BLaER1 treated with 17β-estradiol and CSF1 and Interleukin-3, amounts not matched to agents 10 nM and 100 nM (cell line): ENCODE measurements around the gene FHIT.

Experiments used
- H3K27ac ChIP-seq, 11 experiments: shearing (Covaris generic); formaldehyde crosslinking; 2 replicates each; pipeline ENCODE4 v1.8.1; 2022
- H3K27me3 ChIP-seq, 11 experiments: shearing (Covaris generic); formaldehyde crosslinking; 2 replicates each; pipeline ENCODE4 v1.8.1; 2022
- H3K36me3 ChIP-seq, 11 experiments: shearing (Covaris generic); formaldehyde crosslinking; 2 replicates each; pipeline ENCODE4 v1.8.1; 2022
- H3K4me1 ChIP-seq, 10 experiments: shearing (Covaris generic); formaldehyde crosslinking; 2 replicates each; pipeline ENCODE4 v1.8.1; 2022
- H3K4me2 ChIP-seq, 11 experiments: shearing (Covaris generic); formaldehyde crosslinking; 2 replicates each; pipeline ENCODE4 v1.8.1; 2022
- H3K4me3 ChIP-seq, 10 experiments: shearing (Covaris generic); formaldehyde crosslinking; 2 replicates each; pipeline ENCODE4 v1.8.1; 2022
- H3K9ac ChIP-seq, 11 experiments: shearing (Covaris generic); formaldehyde crosslinking; 2 replicates each; pipeline ENCODE4 v1.8.1; 2022
- H3K9me3 ChIP-seq, 11 experiments: shearing (Covaris generic); formaldehyde crosslinking; replicated peaks in 1 of 11; 2 replicates each; pipeline ENCODE4 v1.8.1; 2022
- H4K20me1 ChIP-seq, 11 experiments: shearing (Covaris generic); formaldehyde crosslinking; 2 replicates each; pipeline ENCODE4 v1.8.1; 2022
- Cebpa-rat ChIP-seq, 11 experiments: shearing (Covaris generic); IDR thresholded peaks; 2 replicates each; pipeline ENCODE4 v1.8.1; 2022

FHIT gene

DNA sequence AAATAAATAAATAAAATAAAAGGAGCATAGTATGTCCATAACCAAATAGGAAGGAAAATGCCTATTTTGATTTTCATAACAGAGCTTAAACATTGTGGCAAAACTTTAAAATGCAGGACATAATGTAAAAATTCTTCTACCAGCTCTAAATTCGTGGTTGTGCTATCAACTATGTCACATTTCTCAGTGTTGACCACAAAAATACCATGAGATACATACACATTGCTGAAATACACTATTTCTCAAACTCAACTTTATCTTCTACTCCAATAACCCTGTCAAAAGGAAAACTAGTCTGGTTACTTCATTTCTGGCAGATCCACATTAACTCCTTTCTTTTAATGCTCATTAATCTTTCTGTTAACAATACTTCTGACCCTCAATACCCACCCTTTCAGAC is 523.2 kb downstream of the FHIT start:
- no peak overlapping the region for H3K4me3 ChIP-seq
- no peak overlapping the region for H3K27ac ChIP-seq
- H3K9ac ChIP-seq: no peak overlapping the region
- no peaks in the 10 kb centered on the region for H3K36me3 ChIP-seq
- H4K20me1 ChIP-seq: no peaks in the 10 kb centered on the region
- no peaks in the 10 kb centered on the region for H3K4me1 ChIP-seq
- no peak for TF ChIP-seq Cebpa-rat (IDR thresholded peaks at IDR 0.05)
- H3K4me2 ChIP-seq: no peak overlapping the region
- no peaks in the 10 kb centered on the region for H3K27me3 ChIP-seq
- peaks cover 0 to 14% (median 0%) of the 10 kb centered on the region in 11 experiments; a peak in 2 of 22 replicates for H3K9me3 ChIP-seq

DNA sequence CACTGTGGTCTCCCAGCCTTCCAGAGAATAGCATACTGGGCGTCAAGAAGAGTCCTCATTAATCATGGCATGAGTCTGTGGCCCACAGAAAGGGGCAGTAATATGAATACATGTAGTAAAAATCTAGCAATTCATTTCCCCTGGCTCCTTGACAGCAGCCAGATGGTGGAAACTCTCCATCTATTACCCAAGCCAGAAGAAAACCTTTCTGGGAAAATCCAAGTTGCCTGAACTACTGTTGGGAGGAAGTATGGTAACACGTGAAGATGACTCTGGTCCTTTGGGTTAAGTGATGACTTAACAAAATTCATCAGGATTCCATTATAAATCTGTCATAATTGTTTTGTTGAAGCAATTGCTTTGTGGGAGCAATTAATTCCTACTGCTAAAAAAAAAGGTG is 530.5 kb downstream of the FHIT start:
- H3K4me1 ChIP-seq: peaks cover 0 to 10% (median 4%) of the 10 kb centered on the region in 10 experiments; a peak in 4 of 20 replicates
- H3K27me3 ChIP-seq: no peaks in the 10 kb centered on the region
- no peak overlapping the region for H3K9ac ChIP-seq
- no peak for TF ChIP-seq Cebpa-rat (IDR thresholded peaks at IDR 0.05)
- H3K36me3 ChIP-seq: no peaks in the 10 kb centered on the region
- H3K27ac ChIP-seq: no peak overlapping the region
- no peaks in the 10 kb centered on the region for H4K20me1 ChIP-seq
- no peaks in the 10 kb centered on the region for H3K9me3 ChIP-seq
- no peak overlapping the region for H3K4me2 ChIP-seq
- no peak overlapping the region for H3K4me3 ChIP-seq

DNA sequence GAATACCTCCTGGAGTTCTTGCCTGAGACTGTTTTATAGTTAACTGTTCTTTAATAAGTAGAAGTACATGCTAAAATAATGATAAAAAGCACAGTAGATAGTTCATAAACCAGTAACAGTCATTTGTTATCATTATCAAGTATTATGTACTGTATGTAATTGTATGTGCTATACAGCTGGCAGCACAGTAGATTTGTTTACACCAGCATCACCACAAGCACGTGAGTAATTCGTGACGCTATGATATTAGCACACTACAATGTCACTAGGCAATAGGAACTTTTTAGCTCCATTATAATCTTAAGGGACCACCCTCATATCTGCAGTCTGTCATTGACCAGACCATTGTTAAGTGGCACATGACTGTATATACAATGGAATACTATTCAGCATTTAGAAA is 534.7 kb downstream of the FHIT start:
- TF ChIP-seq Cebpa-rat (IDR thresholded peaks at IDR 0.05): no peak
- H3K36me3 ChIP-seq: no peaks in the 10 kb centered on the region
- no peak overlapping the region for H3K9ac ChIP-seq
- no peaks in the 10 kb centered on the region for H4K20me1 ChIP-seq
- H3K4me1 ChIP-seq: peaks cover 0 to 3% (median 0%) of the 10 kb centered on the region in 10 experiments; a peak in 3 of 20 replicates
- H3K4me3 ChIP-seq: no peak overlapping the region
- no peak overlapping the region for H3K27ac ChIP-seq
- no peak overlapping the region for H3K4me2 ChIP-seq
- H3K9me3 ChIP-seq: peaks cover 0 to 3% (median 0%) of the 10 kb centered on the region in 11 experiments; a peak in 1 of 22 replicates
- no peaks in the 10 kb centered on the region for H3K27me3 ChIP-seq

DNA sequence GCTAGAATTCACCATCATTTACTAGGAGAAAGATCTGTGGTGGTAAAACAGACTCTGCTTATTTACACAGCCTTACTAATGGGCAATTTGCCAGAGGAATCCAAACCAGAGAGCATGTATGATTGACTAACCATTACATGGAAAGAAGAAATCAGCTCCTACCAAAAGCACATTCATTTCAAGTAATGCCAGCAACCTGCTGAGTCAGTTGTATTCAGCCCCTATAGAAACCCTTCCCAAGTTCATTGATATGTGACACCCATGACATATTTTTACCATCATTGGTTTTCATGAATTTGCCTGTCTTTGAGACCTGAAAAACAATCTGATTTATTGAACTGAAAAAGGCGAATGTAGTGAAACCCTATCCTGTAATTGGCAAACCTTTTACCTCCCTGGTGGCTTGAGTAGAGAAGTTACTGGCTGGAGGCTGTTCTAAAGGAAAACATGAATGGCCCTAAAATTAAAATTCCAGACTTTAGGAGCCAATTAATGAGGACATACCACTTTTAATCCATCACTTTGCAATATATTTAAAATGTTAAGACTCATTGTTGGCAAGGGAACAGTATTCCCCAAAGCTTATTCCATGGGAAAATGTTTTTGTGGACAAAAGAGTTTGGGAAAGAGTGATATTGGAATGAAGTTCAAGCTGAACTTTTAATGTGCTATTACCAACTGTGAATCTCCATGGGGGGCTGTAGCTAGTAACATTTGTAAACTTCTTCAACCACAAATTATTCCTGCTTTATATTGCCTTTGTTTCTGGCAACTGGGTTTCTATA is 542.9 kb downstream of the FHIT start:
- H3K27me3 ChIP-seq: no peaks in the 10 kb centered on the region
- no peak overlapping the region for H3K4me2 ChIP-seq
- H4K20me1 ChIP-seq: no peaks in the 10 kb centered on the region
- no peak for TF ChIP-seq Cebpa-rat (IDR thresholded peaks at IDR 0.05)
- no peak overlapping the region for H3K27ac ChIP-seq
- H3K36me3 ChIP-seq: no peaks in the 10 kb centered on the region
- H3K9ac ChIP-seq: no peak overlapping the region
- peaks cover 0 to 8% (median 0%) of the 10 kb centered on the region in 11 experiments; a peak in 5 of 22 replicates for H3K9me3 ChIP-seq
- no peaks in the 10 kb centered on the region for H3K4me1 ChIP-seq
- H3K4me3 ChIP-seq: no peak overlapping the region

DNA sequence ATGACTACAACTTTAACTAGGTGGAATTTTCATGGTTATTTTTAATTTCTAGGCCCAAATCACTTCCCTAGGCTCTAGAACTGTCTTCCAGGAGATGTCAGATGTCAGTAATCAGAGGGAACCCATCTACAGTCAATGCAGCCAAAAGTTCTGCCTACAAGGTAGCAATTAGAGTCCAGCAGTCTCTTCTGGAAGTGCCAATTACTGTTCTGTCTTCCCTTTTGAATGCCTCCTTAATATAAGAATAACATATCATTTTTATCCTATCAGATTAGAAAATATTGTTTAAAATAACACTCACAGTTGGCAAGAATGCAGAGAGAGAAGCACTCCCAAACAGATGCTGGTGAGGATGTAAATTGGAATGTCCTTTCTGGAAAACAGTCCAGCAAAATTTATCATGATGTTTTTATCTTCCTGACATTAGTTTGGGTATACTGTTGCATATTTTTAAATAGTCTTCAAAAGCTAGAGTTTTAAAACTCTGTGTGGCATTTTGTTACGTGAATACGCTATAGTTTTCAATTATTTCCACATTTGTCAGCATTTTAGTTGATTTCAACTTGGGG is 543.7 kb downstream of the FHIT start:
- TF ChIP-seq Cebpa-rat (IDR thresholded peaks at IDR 0.05): no peak
- H3K4me3 ChIP-seq: no peak overlapping the region
- no peaks in the 10 kb centered on the region for H3K36me3 ChIP-seq
- no peak overlapping the region for H3K4me2 ChIP-seq
- no peaks in the 10 kb centered on the region for H3K27me3 ChIP-seq
- H4K20me1 ChIP-seq: no peaks in the 10 kb centered on the region
- H3K9ac ChIP-seq: no peak overlapping the region
- H3K9me3 ChIP-seq: peaks cover 0 to 8% (median 0%) of the 10 kb centered on the region in 11 experiments; a peak in 5 of 22 replicates
- H3K27ac ChIP-seq: no peak overlapping the region
- no peaks in the 10 kb centered on the region for H3K4me1 ChIP-seq

DNA sequence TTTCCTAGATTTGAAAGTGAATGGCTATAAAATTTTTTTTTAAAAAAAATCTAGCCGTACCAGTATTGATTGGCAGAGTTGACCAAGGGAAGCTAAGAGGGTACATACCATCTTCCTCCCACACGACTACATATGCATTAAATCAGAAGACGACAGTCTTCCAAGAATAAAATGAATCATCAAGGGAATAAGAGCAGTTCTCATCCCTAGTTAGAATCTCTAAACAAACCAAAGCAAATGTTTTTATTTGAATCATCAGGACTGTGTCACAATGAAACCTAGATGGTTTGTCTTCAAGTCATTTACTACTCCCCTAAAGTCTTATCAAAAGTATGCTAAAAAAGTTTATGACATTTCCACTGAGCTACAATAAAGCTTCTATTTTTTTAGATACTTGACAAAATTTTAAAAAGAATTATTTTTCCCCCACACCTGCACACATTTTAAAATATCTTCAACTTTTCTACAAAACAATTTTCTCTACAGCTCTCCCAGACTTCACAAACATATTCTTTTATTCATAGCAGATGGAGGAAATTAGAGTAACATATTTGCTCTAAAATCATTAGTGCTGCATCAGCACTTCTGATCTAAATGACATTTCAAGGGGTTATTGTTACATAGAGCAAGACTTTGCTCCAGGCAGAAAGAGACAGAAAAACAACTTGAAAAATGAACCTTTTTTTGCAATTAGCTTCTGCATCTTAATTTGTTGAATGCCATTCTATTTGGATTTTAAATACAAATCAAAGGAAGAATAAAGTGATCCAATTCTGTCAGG is 547.1 kb downstream of the FHIT start:
- H3K36me3 ChIP-seq: no peaks in the 10 kb centered on the region
- H3K27me3 ChIP-seq: no peaks in the 10 kb centered on the region
- no peaks in the 10 kb centered on the region for H3K9me3 ChIP-seq
- H3K27ac ChIP-seq: no peak overlapping the region
- H3K4me2 ChIP-seq: no peak overlapping the region
- H3K4me1 ChIP-seq: no peaks in the 10 kb centered on the region
- no peak overlapping the region for H3K4me3 ChIP-seq
- no peaks in the 10 kb centered on the region for H4K20me1 ChIP-seq
- no peak overlapping the region for H3K9ac ChIP-seq
- TF ChIP-seq Cebpa-rat (IDR thresholded peaks at IDR 0.05): no peak

DNA sequence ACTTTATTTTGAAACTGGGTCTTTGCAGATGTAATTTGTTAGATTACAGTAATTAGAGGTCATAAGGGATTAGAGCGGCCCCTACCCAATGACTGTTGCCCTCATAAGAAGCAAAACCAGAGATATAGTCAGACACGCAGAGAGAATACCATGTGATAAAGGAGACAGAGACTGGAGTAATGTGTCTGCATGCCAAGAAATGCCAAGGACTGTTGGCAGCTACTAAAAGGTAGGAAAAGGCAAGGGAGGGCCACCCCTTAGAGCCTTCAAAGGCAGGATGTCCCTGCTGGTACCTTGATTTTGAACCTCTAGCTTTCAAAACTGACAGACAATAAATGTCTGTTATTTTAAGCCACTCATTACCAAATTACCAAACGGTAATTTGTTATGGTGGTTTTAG is 548.2 kb downstream of the FHIT start:
- no peaks in the 10 kb centered on the region for H3K4me1 ChIP-seq
- H3K4me3 ChIP-seq: no peak overlapping the region
- H3K4me2 ChIP-seq: no peak overlapping the region
- no peaks in the 10 kb centered on the region for H3K9me3 ChIP-seq
- no peak overlapping the region for H3K9ac ChIP-seq
- H4K20me1 ChIP-seq: no peaks in the 10 kb centered on the region
- no peaks in the 10 kb centered on the region for H3K36me3 ChIP-seq
- no peak overlapping the region for H3K27ac ChIP-seq
- no peaks in the 10 kb centered on the region for H3K27me3 ChIP-seq
- no peak for TF ChIP-seq Cebpa-rat (IDR thresholded peaks at IDR 0.05)

DNA sequence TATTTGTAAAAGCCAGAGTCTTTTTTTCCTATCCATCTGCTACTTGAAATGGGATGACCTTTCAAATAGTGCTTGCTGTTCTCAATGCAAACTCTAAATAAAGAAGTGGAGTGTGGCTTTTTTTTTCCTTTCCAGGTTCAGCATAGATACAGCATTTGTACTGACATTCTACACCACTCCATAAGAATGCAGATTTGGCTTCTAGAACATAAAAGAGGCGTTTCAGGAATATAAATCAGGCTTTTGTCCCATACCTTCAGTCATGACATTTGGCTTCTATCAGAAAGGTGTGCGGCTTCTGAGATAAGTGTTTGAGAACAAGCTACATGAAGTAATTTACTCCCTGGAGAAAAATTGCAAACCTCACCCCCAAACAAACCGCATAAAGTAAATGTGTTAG is 553.1 kb downstream of the FHIT start:
- H3K27ac ChIP-seq: no peak overlapping the region
- no peak overlapping the region for H3K4me2 ChIP-seq
- H3K4me3 ChIP-seq: no peak overlapping the region
- no peaks in the 10 kb centered on the region for H3K4me1 ChIP-seq
- H3K27me3 ChIP-seq: no peaks in the 10 kb centered on the region
- H3K9ac ChIP-seq: no peak overlapping the region
- no peaks in the 10 kb centered on the region for H3K36me3 ChIP-seq
- 0 out of 22 replicates have a peak, but pooled peaks cover 0 to 3% (median 0%) of the 10 kb centered on the region in 11 experiments for H3K9me3 ChIP-seq
- no peaks in the 10 kb centered on the region for H4K20me1 ChIP-seq
- no peak for TF ChIP-seq Cebpa-rat (IDR thresholded peaks at IDR 0.05)

DNA sequence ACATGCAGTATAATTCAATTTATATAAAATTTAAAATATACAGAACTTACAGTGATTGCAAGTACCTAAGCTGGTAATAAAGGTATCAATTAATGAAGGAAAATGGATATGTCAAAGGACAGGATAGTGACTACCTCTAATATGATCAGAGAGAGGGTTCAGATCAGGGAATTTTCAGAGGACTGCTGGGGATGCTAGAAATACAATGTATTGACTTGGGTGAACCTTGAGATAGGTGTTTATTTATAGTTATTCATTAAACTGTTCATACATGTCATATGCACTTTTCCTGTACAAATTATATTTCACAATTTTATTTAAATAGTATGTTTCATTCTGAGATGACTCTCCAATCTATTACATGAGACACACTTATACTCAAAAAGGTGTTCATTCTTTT is 554.1 kb downstream of the FHIT start:
- Histone ChIP-seq H3K4me2 (no peak overlapping the region), H3K9ac (no peak overlapping the region), H3K27ac (no peak overlapping the region), H4K20me1 (no peaks in the 10 kb centered on the region), H3K4me1 (no peaks in the 10 kb centered on the region), H3K27me3 (no peaks in the 10 kb centered on the region), H3K4me3 (no peak overlapping the region), H3K9me3 (0 out of 22 replicates have a peak, but pooled peaks cover 0 to 3% (median 0%) of the 10 kb centered on the region in 11 experiments), H3K36me3 (no peaks in the 10 kb centered on the region)
- TF ChIP-seq Cebpa-rat (IDR thresholded peaks at IDR 0.05): no peak
